ENCODE measurements around the gene MYPN. TPM values are rescaled to one million over a fixed set of nuclear protein-coding genes. Genes with fewer than 3 reads are reported as not detected.

MYPN gene
- total RNA-seq, 1 experiment from 2014 or later = not detected

GRCh38 chr10:68153473-68154210 lies 44.4 kb downstream of the MYPN start:
- BruUV-seq (replicated peaks) = no TSS peak
- Mint-ChIP-seq H3K27me3 (ENCODE audit: insufficient read depth, unreplicated experiment) (no peaks in the 10 kb centered on the region), H3K27ac (ENCODE audit: unreplicated experiment) (no peak overlapping the region), H3K36me3 (ENCODE audit: insufficient read depth, unreplicated experiment) (no peaks in the 10 kb centered on the region), H3K4me3 (ENCODE audit: unreplicated experiment) (no peak overlapping the region), H3K9me3 (ENCODE audit: unreplicated experiment) (no peaks in the 10 kb centered on the region), H3K4me1 (ENCODE audit: low read depth, unreplicated experiment) (peaks cover 9% of the 10 kb centered on the region)
- ChIA-PET POLR2A (interaction anchor here (0.6 kb wide), 1 partner anchor 121 kb away, joined by 3 read pairs; no protein-coding TSS in a partner anchor), CTCF (no interaction called here)
- TF ChIP-seq CTCF (IDR thresholded peaks at IDR 0.05; ENCODE audit: insufficient read depth in 1 of 2, low read depth in 1 of 2, low read length in 1 of 2, severe bottlenecking in 1 of 2, unreplicated experiment in 1 of 2) = no peak
- DNase-seq = peak; percentile 56 to 63
- H3K4me1 ChIP-seq = peaks cover 10% of the 10 kb centered on the region
- no peaks in the 10 kb centered on the region for H3K36me3 ChIP-seq (ENCODE audit: control insufficient read depth, insufficient read depth, low read length)
- no peaks in the 10 kb centered on the region for H3K27me3 ChIP-seq (replicated peaks; ENCODE audit: control insufficient read depth, insufficient read depth, low read length)
- intact Hi-C loops (cut with micrococcal nuclease; ENCODE audit: unreplicated experiment) = no loop called here
- H3K4me3 ChIP-seq (ENCODE audit: low read depth, low read length) = no peak overlapping the region
- no peaks in the 10 kb centered on the region for H3K9me3 ChIP-seq

GRCh38 chr10:68154211-68154497 lies 44.9 kb downstream of the MYPN start:
- Mint-ChIP-seq H3K4me1 (ENCODE audit: low read depth, unreplicated experiment) (peaks cover 9% of the 10 kb centered on the region), H3K27me3 (ENCODE audit: insufficient read depth, unreplicated experiment) (no peaks in the 10 kb centered on the region), H3K36me3 (ENCODE audit: insufficient read depth, unreplicated experiment) (no peaks in the 10 kb centered on the region), H3K4me3 (ENCODE audit: unreplicated experiment) (no peak overlapping the region), H3K9me3 (ENCODE audit: unreplicated experiment) (no peaks in the 10 kb centered on the region), H3K27ac (ENCODE audit: unreplicated experiment) (no peak overlapping the region)
- no peak for DNase-seq
- CTCF ChIA-PET = no interaction called here
- Histone ChIP-seq H3K4me3 (ENCODE audit: low read depth, low read length) (no peak overlapping the region), H3K36me3 (ENCODE audit: control insufficient read depth, insufficient read depth, low read length) (no peaks in the 10 kb centered on the region), H3K4me1 (peaks cover 10% of the 10 kb centered on the region), H3K27me3 (replicated peaks; ENCODE audit: control insufficient read depth, insufficient read depth, low read length) (no peaks in the 10 kb centered on the region), H3K9me3 (no peaks in the 10 kb centered on the region)
- intact Hi-C loops (cut with micrococcal nuclease; ENCODE audit: unreplicated experiment) = no loop called here
- POLR2A ChIA-PET = no interaction called here
- BruUV-seq (replicated peaks) = no TSS peak
- no peak for TF ChIP-seq CTCF (IDR thresholded peaks at IDR 0.05; ENCODE audit: insufficient read depth in 1 of 2, low read depth in 1 of 2, low read length in 1 of 2, severe bottlenecking in 1 of 2, unreplicated experiment in 1 of 2)

- Mint-ChIP-seq H3K27ac (ENCODE audit: unreplicated experiment) (no peak overlapping the region), H3K4me1 (ENCODE audit: low read depth, unreplicated experiment) (peaks cover 9% of the 10 kb centered on the region), H3K27me3 (ENCODE audit: insufficient read depth, unreplicated experiment) (no peaks in the 10 kb centered on the region), H3K4me3 (ENCODE audit: unreplicated experiment) (no peak overlapping the region), H3K36me3 (ENCODE audit: insufficient read depth, unreplicated experiment) (no peaks in the 10 kb centered on the region), H3K9me3 (ENCODE audit: unreplicated experiment) (no peaks in the 10 kb centered on the region)
- Histone ChIP-seq H3K36me3 (ENCODE audit: control insufficient read depth, insufficient read depth, low read length) (no peaks in the 10 kb centered on the region), H3K9me3 (no peaks in the 10 kb centered on the region), H3K4me1 (peaks cover 10% of the 10 kb centered on the region), H3K4me3 (ENCODE audit: low read depth, low read length) (no peak overlapping the region), H3K27me3 (replicated peaks; ENCODE audit: control insufficient read depth, insufficient read depth, low read length) (no peaks in the 10 kb centered on the region)
- intact Hi-C loops (cut with micrococcal nuclease; ENCODE audit: unreplicated experiment) = loop anchor here (1.0 to 2.0 kb wide), 4 partner anchors 53 to 300 kb away; partner anchors contain the start of gene HERC4
- no peak for DNase-seq
- ChIA-PET POLR2A (no interaction called here), CTCF (interaction anchor here (0.6 to 4.2 kb wide), 4 partner anchors 30 to 300 kb away, joined by 3 to 44 read pairs (median 12); no protein-coding TSS in a partner anchor)
- no peak for TF ChIP-seq CTCF (IDR thresholded peaks at IDR 0.05; ENCODE audit: insufficient read depth in 1 of 2, low read depth in 1 of 2, low read length in 1 of 2, severe bottlenecking in 1 of 2, unreplicated experiment in 1 of 2)
- no TSS peak for BruUV-seq (replicated peaks)
Observed at GRCh38 chr10:68155615-68156210, 46.4 kb downstream of the MYPN start.
